Epidermal melanocyte (primary cell): ENCODE results near the gene PRKAG2.

Experiments used
- DNase-seq: peaks from one replicate; pipeline ENCODE4 v3.0.0; 2011; ENCODE audit warnings: low spot score; ENCODE audit not compliant: insufficient read length

PRKAG2 gene

DNA sequence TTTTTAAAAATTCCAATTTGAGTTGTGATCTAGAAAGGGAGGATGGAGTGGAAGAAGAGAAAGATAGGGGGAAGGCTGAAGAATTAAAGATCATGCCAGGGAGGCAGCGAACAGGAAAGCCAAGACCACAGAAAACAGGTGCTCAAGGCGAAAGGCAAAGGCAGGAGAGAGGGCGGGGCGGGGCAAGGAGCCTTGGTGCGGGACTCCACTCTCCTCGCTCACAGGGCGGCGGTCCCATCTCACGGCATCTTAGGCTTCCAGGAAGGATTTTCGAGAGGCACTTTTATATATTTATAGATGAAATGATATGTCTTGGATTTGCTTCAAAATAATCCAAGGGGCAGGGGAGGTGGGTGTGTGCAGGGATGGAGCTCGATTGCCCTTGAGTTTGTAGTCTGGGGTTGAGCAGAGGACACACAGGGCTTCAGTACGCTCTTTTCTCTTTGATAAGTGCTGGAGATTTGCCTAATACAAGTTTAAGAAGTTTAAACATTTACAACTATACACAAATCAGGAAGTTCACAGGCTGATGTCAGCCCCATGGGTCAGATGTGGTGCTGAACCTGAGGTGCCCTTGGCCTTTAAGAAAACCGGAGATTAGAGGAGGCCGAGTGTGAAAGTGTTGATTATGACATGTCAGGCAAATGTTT is 161.1 kb downstream of the PRKAG2 start:
- no peak for DNase-seq

DNA sequence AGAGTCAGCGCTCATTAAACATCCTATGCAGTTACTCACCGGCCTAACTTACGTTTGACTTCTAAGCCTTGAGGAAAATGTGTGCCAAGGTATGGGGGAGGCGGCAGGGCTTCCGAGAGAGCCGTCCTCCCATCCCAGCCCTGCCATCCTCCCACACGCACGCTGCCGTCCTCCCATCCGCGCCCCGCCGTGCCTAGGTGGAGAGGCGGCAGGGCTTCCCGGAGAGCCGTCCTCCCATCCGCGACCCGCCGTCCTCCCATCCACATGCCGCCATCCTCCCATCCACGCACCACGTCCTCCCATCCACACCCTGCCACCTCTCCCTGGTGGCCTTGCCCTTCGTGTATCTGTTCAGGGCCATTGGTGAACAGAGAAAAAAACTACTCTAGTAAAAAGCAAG is 162.7 kb downstream of the PRKAG2 start:
- no peak for DNase-seq

DNA sequence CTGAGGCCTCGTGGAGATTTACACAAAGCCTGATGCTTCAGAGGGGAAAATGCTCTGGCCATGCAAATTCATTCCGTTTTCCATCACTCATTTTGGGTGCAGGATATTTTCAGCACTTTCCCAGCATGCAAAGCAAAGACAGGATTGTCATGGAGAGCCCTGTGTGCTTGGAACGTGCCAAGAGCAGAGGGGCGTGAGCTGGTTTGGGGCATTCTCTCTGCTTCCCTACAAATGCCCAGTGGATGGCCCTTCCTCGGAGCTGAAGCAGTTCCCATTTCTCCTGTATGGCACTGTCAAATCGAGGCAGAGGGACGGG is 164.1 kb downstream of the PRKAG2 start:
- no peak for DNase-seq

DNA sequence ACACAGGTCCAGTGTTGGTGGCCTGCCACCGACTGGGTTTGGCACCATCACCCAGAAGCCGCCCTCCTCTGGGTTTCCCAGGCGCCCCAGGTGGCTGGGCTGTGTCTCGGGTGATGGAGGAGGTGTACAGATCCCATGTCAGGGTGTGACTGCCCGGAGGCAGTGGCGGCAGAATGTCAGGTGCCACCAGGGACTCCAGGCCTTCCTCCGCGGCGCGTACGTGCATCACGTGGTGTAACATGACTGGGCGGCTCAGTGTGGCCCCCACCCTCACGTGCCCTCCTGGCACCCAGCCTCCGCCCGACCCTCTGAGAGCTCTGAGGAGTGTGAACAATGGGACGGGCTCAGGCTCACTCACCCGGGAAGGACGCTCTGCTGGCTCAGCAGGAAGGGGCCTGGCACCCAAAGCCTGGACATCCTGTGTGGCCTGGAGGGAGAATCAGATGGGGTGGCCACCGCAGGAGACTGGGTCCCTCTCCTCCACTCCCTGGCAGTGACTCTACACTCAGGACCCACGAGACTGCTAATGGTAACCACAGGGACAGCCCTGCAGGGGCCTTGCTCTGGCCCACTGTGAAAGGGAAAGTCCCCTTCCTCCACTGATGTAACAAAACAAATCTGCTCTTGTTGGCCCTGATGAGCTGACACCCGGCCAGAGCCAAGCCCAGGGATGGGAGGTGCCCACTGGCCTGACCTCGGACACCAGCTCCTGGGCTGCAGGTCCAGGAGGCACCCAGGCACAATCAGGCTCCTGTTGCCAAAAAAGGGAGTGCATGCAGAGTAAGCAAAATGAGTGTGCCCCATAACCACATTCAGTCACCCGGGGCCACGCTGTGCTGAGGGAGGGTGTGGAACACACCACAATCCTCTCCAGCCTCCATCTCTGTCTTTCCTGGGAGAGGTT is 164.8 kb downstream of the PRKAG2 start:
- DNase-seq, result no peak

DNA sequence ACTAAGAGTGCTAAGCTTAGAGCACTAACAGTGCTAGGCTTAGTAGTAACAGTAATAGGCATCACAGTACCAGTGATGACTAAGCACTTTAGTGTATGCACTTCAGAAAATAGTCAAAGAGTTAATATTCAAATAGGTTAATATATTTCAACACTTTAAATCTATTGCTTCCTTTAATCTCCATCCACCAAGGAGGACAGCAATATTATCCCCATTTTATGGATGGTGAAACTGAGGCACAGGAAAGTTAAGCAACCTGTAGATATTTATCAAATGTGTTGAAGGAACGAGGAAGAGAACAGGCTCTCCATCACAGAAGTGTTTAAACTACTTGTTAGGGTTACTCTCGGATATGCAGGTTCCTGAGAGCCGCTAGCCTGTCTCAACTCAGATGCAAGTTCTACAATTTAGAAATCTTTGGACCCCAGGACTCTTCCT is 165.5 kb downstream of the PRKAG2 start:
- DNase-seq, result no peak

DNA sequence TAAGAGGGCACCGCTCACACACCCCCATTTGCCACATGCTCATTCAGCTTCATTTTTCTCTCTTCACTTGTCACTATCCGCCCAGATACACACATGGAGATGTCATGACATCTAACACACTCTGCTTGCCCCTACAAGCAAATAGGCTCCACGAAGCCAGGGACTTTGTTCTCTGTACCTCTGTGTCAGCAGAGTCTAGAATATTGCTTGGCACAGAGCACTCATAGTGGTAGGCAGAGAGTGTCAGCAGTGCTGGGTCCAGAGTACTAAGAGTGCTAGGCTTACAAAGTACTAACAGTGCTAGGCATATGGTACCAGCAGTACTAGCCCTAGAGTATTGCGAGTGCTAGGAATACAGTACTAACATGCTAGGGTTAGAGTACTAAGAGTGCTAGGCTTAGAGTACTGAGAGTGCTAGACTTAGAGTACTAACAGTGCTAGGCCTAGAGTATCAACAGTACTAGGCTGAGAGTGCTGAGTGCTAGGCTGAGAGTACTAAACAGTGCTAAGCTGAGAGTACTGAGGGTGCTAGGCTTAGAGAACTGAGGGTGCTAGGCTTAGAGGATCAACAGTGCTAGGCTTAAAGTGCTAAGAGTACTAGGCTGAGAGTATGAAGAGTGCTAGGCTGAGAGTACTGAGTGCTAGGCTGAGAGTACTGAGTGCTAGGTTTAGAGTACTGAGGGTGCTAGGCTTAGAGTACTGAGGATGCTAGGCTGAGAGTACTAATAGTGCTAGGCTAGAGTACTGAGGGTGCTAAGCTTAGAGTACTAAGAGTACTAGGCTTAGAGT is 166.1 kb downstream of the PRKAG2 start:
- no peak for DNase-seq

DNA sequence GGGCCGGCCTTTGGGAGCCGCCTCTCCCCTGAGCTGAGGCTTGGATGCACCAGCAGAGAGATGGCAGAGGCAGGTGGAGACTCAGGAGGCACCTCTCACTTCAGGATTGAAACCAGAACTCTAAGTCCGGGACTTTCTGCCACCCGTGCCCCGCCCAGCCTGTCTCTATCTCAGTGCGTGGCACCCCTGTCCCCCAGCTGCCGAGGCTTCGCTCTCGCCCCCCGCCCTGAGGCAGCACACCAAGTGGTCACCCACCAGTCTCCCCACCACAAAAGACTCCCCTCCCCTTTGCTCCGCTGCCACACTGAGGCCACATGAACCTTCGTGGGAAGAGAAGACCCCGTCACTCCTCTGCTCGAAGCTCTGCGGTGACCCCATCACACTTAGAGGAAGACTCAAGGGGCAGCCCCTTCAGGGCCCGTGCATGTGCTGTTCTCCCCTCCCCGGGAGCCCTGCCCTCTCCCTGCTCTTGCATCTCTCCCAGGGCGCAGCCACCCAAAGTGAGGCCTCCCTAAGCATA is 166.7 kb downstream of the PRKAG2 start:
- no peak for DNase-seq

DNA sequence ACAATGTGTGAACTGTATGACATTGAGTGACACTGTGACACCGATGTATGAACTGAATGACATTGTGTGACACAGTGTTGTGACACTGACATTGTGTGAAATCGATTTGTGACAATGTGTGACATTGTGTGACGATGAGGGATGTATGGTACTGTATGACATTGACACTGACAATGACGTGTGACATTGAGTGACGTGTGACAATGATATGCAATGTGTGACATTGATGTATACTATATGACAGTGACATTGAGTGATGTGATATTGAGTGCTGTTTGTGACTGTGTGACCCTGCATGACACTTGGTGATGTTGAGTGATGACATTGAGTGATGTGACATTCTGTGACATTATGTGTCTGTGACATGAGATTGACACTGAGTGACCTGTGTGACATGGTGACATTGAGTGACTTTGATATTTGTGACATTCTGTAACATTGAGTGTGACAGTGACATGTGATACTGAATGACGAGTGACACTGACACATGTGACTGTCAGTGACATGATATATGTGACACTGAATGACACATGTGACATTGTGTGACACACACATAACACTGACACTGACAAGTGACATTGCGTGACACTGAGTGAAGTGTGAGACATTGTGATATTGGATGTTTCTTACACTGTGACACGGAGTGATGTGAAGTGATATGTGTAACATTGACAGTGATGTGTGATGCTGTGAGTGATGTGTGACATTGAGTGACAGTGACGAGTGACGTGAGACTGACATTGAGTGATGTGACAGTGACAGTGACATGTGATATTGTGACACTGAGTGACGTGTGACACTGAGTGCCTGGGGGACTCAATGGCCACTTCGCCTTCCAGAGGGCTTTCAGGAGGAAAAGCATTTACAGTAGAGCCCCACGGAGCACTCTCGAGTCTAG is 167.5 kb downstream of the PRKAG2 start:
- no peak for DNase-seq

DNA sequence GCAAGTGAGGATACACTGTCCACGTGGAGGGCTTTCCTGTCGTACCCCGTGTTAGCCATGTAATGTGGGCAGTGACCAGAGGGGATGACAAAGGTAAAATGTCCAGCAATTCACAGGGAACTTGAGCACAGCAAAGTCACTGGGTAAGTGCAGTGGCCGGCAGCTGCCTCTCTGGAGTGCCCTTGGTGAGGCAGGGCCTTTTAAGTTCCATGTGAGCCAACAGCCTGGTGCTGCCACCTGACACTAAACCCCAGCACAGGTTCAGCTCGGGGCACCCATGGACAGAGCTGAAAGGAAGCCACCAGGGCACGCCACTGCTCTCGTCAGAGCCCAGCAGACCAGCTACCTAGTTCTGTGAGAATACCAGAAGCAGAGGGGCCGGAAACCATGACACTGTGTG is 168.3 kb downstream of the PRKAG2 start:
- no peak for DNase-seq

DNA sequence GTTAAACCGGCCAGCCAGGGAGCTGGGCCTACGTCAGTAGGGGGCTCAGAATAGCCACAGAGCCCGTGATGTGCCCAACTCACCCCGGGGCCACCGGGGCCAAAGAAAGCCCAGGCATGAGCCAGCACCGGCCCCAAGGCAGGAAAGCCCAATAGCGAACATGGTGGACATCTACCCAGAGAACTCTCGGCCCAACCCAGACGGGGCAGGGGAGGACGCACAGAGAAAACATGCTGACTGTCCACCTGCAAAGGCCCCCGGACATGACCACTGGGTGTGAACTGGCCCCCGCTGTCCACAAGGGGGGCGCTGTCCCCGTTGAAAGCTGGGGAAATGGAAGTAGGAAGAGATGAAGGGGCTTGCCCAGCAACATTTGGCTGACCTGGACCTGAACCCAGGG is 169.2 kb downstream of the PRKAG2 start:
- DNase-seq, result no peak

DNA sequence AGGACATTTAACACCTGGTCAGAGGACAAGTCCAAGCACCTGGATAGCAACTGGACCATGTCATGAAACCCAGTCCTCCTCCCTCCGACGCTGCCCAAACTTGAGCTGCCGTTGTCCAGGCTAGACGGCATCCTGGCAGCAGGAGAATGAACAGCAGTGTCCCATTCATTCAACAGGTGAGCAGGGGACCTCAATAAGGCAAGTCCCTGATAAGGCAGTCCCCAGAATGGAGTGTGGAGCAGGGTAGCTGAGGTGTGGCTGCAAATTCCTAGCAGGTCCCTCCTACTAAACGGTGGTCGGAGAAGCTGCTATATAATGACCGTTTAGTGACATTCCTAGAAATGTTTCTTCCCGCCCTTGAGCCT is 169.8 kb downstream of the PRKAG2 start:
- no peak for DNase-seq

DNA sequence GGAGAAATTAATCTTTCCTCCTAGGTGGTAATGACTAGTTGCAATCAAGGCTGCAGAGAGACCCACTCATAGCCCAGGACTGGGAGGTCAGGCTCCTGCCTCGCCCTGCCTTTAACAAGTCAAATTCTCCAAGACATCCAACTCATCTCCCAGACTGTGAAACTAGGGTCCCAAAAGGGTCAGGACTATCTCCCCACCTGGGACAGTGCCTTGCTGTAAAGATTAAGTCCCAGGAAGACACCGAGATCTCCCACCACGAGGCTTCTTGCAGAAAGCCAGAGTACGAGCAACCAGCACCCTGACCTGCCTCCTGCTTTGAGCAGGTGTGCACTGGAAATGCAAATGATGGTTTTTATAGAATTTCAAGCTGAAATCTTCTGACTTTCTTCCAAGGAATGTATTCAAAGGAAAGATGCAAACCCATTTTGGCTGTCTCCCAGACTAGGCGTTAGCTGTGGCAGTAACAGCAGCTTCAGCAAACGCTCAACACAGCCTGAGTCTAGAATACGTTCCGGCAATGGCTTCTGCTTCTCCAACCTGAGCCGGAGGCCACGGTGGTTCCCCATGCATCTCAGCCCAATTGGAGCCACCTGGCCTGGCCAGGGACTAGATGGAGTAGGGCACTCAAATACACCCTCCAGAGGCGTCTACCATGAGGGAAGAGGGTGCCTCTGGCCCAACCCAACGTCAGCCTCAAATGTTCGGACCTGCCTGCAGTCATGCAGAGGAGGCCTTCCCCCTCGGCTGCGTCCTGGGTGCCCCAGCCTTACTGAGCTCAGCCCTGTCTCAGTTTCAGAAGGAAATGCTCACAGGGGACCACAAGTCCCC is 170.4 kb downstream of the PRKAG2 start:
- no peak for DNase-seq

DNA sequence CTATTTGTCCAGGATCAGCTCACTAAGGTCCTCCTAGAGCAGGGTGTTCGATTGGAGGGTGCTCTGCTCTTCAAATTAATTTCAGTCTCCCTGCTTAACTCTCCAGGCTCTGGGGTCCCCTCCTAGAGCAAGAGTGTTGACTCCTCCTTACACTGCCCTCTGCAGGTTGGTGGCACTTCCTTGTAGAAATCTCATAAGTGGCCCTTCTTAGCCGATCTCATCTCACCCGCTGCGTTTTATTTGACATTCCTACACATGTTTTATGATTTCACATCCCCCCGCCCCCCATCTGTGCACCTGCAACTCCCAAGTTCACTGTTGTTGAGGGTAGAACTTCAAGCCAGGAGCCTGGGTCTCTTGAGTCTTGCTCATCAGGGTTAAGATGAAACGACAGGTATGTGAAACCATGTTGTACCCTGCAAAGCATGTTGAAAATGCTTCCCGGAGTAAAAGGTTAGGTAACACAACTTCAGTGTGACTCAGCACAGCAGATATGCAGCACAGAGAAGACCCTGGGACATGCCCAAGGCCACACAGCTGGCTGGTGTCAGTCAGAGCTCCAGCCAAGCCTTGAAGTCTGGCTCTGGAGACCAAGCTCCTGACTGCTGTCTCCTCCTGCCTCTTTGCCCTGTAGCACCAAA is 171.2 kb downstream of the PRKAG2 start:
- no peak for DNase-seq

DNA sequence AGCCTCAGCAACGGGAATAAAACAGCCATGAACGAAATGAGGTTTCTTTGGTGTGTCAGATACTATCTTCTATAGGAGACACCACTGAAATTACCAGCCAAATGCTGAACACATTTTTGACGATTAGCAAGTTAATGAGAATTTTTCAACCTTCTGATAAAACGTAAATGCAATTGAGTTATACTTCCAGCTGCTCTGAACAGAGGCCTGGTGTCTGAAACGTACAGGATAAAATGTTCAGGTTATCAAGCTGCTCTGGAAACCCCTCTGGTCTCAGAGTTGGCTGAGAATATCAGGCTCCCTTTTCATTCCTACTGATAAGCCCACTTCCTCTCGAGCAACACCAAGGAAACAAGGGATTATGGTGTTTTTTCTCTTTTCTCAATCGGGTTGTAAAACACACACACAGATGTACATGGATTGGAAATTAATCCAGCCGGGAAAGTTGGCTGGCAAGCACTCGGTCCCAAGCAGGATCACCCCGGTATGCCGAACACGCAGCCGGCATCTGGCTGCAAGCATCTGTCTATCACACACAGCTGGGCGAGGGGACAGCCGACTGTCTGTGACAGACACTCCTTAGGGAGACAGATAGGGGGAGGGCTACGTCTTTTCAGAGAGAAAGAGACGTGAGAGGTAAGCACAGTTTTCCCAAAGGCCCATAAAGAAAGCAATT is 171.8 kb downstream of the PRKAG2 start:
- no peak for DNase-seq

DNA sequence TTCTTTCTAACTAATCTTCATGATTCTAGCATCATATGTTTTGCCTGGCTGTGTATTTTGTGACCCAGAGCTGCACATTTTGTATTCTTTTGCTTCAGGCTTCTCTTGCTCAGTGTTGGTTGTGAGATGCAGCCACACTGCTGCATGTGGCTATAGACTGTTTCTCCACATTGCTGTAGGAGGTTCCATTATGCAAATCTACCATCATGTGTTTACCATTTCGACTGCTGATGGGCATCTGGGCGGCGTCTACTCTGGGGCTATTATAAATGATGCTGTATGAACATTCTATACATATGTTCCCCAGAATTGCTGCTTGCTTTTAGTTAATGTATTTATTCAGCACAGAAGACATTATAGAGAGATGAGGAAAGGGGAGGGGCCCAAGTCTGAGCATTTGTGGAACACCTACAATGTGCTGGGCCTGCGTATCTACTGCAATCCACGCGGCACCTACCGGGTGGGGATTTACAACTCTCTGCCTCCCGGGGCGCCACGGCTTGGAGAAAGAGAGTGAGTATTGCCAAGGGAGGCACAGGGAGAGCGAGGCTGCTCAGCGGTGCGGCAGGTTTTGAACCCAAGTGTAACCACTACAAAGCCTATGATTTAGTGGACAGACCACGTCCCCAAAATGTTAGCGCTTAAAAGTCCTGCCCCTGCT is 172.5 kb downstream of the PRKAG2 start:
- no peak for DNase-seq

DNA sequence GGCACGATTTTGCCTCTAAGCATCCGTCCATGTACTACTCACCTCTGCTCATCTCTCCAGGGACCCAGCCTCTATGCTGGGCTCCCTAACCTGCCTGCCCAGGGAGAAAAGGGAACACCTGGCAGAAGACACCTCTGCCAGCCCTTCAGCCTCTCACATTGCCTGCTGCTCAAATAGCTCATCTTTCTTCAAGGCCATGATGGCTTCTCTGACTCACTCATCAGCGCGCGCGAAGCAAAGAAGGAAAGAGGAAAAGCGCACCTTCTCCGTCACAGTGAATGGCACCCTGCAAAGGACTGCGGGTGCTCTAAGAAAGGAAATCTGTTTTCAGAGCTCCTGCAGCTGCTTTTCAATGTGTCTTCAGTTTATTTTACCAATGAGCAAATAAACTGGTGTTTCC is 174.0 kb downstream of the PRKAG2 start:
- DNase-seq, result no peak

DNA sequence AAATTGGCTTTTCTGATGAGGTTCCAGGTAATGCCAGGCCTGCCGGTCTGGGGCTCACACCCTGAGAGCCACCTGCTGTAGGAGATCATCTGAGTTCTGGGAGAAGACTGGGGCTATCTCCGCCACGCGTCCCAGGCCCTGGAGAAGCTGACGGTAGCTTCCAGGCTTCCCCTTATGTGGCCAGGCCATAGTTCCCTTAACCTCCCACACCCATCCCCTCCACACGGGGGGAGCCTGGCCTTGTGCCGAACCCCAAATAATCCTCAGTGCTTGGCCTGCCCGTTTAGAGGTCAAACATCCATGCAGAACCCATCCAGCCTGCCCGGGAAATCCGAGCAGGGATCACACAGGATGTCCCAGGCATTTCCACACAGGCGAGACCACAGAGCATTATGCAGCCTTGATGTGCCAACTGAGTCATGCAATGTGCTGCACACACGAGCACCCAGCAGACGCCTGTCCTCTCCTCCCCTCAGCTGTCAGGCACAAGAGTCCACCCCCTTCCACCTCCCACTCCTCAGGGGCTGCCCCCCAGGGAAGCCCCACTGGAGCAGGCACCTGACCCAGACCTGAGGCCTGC is 176.2 kb downstream of the PRKAG2 start:
- no peak for DNase-seq

DNA sequence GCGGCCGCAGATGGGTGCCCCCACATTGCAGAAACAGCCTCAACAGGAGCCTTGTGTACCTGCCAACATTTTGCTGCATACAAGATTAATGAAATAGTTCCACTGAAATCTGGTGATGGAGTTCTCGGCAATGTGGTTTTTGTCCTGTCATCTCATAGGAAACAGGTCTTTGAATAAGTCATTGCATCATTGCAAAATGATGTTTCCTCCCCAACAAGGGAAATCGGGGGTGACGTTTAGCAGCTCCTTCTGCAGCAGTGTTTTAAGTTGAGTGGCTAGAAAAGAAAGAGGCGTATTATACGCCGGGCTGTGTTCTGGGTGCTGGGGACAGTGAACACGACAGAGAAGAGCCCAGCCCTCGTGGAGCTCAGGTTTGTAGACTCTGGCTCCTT is 177.0 kb downstream of the PRKAG2 start:
- no peak for DNase-seq
